Fibroblast of pulmonary artery (primary cell): ENCODE data around the gene FAF1.

Experiments
- DNase-seq: peaks from one replicate; pipeline ENCODE4 v3.0.0-alpha.2; 2010; ENCODE audit warnings: low read depth
- H3K4me3 ChIP-seq: replicated peaks from 2 replicates; pipeline ENCODE4 v1.5.1; 2011; ENCODE audit warnings: low read depth, mild to moderate bottlenecking, control low read depth, low read length, moderate library complexity
- TF ChIP-seq, protein P1 (sequence below): IDR thresholded peaks from 2 replicates; pipeline ENCODE4 v1.5.1; 2011; ENCODE audit warnings: mild to moderate bottlenecking, control low read depth, low read length, inconsistent platforms; ENCODE audit errors: missing control alignments

Gene FAF1

DNA sequence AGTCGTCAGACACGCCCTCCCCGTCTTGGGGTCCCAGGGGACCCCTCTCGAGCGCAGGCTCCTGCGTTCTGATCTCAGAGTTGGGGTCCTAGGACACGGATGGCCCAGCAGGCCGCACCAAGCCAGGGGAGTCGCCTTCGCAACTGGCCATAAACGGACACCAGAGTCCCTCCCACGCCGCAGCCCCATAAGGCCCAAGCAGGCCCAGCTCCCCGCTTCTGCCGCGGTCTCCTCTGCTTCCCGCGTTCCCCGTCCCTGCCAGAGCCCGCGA lies 537.5 kb downstream of the FAF1 start:
- TF ChIP-seq, protein P1, sequence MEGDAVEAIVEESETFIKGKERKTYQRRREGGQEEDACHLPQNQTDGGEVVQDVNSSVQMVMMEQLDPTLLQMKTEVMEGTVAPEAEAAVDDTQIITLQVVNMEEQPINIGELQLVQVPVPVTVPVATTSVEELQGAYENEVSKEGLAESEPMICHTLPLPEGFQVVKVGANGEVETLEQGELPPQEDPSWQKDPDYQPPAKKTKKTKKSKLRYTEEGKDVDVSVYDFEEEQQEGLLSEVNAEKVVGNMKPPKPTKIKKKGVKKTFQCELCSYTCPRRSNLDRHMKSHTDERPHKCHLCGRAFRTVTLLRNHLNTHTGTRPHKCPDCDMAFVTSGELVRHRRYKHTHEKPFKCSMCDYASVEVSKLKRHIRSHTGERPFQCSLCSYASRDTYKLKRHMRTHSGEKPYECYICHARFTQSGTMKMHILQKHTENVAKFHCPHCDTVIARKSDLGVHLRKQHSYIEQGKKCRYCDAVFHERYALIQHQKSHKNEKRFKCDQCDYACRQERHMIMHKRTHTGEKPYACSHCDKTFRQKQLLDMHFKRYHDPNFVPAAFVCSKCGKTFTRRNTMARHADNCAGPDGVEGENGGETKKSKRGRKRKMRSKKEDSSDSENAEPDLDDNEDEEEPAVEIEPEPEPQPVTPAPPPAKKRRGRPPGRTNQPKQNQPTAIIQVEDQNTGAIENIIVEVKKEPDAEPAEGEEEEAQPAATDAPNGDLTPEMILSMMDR: no peak
- H3K4me3 ChIP-seq: no peak overlapping the region
- DNase-seq: no peak

DNA sequence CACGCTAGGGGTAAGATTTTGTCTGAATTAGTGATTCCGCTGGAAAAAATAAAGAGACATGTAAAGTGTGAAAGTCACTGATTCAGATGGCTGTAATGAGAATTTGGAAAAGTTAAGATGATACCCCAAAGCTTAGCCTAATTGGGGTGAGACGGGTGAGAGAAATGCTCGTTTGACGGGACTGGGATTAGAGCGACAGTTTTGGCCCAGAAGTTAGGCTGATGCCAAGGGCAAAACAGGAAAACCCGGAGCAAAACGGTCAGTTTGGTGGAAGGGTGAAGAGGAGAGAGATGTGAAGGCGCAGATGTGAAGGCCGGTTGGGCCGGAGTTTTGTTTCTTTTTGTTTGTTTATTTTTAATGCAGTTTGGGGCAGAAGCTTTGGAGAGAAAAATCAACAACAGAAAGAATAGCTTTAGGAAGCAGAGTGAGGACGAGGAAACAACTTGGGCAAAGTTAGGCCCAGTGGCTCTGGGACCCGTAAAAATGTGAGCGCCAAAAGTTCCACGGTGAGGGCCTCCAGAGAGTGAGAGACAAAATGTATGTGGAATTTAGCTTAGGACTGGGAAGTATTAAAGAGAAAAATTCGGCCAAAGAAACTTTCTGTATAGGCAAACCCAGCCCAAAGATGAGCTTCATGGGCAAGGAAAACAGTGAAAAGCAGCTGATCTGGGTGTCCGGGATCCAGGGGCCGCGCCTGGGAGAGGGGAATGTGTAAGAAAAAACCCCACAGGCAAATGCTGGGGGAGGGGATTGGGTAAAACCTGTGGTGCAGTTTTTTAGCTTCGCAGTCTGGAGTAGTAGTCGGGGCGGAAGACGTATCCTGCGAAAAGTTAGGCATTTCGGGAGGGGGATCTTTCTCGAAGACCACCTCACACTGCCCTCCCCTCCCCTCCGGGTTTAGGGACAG lies 538.0 kb downstream of the FAF1 start:
- DNase-seq: no peak
- H3K4me3 ChIP-seq: no peak overlapping the region
- TF ChIP-seq, protein P1: no peak

DNA sequence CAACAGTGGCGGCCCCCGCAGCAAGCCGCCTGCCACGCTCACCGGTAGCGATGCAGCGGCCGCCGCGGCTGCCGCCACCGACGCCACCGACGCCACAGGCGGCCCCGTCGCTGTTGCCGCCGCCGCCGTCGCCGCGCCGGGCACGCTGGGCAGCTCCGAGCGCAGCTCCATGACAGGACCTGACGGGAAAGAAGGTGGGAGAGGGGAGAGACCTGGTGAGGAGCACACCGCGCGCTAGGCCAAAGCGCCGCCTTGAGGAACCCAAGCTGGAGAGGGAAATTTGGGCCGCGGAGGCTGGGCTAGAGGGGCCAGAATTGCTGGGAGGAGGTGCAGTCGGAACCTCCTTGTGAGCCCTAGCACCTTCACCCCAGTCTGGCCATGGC lies 538.7 kb downstream of the FAF1 start:
- no peak for DNase-seq
- H3K4me3 ChIP-seq: no peak overlapping the region
- TF ChIP-seq, protein P1: no peak

DNA sequence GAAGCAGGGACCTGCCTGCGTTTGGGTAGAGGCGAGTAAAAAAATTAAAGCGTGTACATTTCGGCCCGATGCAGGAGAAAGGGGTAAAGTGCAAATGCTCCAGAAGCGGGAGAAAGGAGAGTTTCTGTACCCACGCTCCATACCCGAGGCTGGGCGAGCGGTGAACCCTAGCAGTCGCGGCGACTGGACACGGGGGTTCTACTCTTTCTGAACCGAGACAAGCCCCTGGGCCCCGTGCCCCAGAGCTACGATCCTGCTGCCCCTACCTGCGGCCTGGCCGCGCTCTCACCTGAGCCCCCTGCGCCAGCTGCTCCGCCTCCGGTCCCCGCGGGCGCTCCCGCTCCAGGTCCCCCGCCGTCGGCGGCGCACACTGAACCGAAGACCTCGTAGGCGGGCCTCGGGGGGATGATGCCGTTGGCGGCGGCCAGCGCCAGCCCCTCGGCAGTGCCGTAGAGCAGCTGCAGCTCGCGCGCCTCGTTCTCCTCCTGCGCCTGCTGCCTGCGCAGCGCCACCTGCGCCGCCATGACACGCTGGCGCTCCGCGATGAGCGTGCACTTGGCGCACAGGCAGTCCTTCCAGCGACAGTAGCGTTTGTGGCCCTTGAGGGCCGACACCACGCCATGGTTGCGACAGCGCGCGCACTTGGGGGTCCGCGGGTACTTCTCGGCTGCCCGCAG lies 539.2 kb downstream of the FAF1 start:
- TF ChIP-seq, protein P1: no peak
- H3K4me3 ChIP-seq: no peak overlapping the region
- no peak for DNase-seq

DNA sequence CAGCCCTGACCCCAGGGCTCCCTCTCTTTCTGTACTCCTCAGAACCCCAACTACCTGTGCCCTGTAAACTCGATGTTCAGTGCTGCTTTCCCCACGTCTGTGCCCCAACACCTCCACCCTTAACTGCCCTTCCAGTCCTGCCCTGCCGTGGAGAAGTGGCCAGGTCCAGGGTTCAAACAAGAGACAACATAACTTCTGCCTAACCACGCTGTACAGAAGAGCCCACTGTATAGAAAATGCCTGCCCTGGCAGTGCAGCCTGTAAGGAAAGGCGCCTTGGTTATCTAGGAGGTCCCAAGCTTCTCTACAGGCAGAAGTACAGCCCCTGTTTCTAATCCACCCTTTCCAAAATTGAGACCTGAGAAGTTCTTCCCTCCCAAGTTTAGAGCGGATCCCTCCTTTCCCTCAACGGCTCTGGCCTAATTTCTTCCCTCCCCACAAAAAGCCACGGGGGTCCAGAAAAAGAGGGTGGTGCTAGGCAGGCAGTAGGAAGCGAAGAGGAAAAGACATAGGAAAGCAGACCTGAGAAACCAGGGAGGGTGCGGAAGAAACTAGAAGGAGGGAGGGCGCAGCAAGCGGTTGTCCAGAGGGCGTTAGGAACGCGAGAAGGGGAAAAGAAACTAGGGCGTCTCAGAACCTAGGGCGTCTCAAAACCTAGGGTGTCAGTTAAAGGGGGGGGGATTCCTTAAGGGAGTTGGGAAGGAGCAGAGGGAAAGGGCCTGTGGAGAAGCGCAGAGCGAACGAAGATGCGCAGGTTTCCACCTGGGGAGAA lies 540.0 kb downstream of the FAF1 start:
- no peak overlapping the region for H3K4me3 ChIP-seq
- TF ChIP-seq, protein P1: no peak
- DNase-seq: no peak

DNA sequence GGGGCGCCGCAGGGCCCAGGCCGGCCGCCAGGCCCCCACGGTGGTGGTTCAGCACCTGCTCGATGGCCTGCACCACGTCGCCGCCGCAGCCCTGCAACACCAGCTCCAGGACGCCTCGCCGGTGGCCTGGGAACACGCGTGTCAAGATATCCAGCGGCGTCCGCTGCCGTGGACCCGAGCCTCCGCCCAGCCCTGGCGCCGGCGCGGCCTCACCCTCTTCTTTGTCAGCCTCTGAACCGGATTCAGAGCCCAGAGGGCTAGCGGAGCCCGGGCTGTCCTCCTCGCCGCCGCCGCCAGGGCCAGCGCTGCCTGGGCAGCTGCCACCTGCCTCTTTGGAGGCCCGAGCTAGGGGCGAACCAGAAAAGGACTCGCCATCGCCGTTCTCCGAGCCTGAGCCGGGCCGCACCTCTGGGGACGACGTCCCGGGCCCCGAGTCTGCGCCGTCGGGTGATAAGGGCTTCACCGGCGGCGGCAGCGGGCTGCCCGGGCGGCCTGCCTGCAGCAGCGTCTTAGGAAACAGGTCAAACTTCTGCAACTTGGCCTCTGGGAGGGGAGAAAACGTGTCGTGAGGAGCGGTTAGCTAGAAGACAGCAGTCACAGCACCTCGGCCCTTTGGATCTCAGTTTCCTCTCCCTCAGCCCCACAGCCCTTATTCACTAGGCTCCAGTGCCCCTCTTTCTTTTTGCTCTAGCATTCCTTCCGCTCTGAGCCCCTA lies 540.7 kb downstream of the FAF1 start:
- TF ChIP-seq, protein P1: no peak
- DNase-seq: no peak
- H3K4me3 ChIP-seq: no peak overlapping the region
